ENCODE data around the gene TMEM219.

- TF ChIP-seq CTCF (IDR thresholded peaks at IDR 0.05; ENCODE audit: poor library complexity) (no peak), EZH2phosphoT487 (IDR thresholded peaks at IDR 0.05; ENCODE audit: low read depth, severe bottlenecking, unreplicated experiment) (no peak)
Observed at GRCh38 chr16:30009990-30010843, 48.3 kb downstream of the TMEM219 start.
